HG02588 (cell line): ENCODE measurements around the gene TLK1.
"Not testable (repeated sequence)": the region's sequence is repeated elsewhere in the genome, so short reads cannot be mapped to it uniquely, and the experiment has no call there.

Source experiments
- ATAC-seq: cut with Tn5 transposase; IDR thresholded peaks from one replicate; pipeline ENCODE4 v1.9.1; 2021; ENCODE audit warnings: mild to moderate bottlenecking, moderate library complexity; ENCODE audit not compliant: unreplicated experiment

The TLK1 gene

DNA sequence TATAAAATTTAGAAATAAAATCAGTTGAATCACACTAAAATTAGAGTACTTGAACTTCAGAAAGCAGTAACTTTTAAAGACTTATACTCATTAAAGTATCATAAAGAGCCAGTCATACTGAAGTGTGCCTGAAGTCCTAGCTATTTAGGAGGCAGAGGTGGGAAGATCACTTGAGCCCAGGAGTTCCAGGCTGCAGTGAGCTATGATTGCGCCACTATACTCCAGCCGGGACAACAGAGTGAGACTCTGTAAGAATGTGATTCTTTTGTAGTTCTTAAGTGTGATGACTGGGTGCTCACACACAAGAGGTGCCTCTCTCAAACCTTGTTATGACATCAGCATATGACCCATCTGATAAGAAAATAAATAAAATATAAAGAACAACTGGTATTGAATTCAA, 14.6 kb downstream of the TLK1 start:
- ATAC-seq, result no peak

- no peak for ATAC-seq
Observed at GRCh38 chr2:171143670-171144062, 17.0 kb downstream of the TLK1 start.

DNA sequence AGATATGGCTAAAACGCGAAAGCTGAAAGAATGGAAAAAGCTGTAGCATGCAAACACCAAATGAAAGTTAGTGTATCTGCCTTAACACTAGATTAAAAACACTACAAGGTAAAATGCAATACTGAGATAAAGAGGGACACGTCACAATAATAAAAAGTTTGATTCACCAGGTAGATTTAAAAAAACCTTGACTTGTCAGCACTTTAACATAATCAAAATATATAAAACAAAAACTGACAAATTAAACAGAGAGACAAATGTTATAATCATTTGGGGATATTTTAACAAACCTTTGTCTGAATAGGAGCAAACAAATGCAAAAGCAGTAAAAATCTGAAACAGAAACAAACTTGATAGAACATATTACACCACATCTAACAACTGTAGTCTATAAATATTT, 18.3 kb downstream of the TLK1 start:
- ATAC-seq, result no peak

- no peak for ATAC-seq
Observed at GRCh38 chr2:171141320-171141719, 19.4 kb downstream of the TLK1 start.

GRCh38 chr2:171139860-171140259, 20.8 kb downstream of the TLK1 start:
- ATAC-seq, result no peak

- peak; percentile 87 for ATAC-seq
Observed at GRCh38 chr2:171136024-171136423, 24.7 kb downstream of the TLK1 start.

GRCh38 chr2:171134624-171135230, 26.0 kb downstream of the TLK1 start:
- ATAC-seq, result no peak

- ATAC-seq, result no peak
Observed at GRCh38 chr2:171132086-171132485, 28.6 kb downstream of the TLK1 start.

- ATAC-seq, result no peak
Observed at GRCh38 chr2:171128461-171128860, 32.2 kb downstream of the TLK1 start.

DNA sequence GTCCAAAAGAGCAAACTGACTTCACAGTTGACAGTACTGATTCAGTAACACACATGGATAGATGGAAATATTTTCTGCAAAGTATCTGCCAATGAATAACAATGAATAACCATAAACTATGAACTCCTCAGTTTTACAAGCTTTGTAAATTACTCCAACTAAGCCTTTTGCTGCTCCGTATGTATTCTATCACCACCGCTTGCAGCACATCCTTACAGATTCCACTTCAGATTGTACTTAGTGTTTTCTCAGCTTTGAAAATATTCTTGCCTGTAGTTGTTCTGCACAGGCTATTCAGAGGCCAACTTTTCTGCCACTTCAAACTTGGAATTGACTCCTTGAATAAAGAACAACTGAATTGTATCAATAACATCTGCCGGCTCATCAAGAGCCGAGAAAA, 36.2 kb downstream of the TLK1 start:
- ATAC-seq, result no peak

GRCh38 chr2:171109571-171109970, 51.1 kb downstream of the TLK1 start:
- no peak for ATAC-seq

DNA sequence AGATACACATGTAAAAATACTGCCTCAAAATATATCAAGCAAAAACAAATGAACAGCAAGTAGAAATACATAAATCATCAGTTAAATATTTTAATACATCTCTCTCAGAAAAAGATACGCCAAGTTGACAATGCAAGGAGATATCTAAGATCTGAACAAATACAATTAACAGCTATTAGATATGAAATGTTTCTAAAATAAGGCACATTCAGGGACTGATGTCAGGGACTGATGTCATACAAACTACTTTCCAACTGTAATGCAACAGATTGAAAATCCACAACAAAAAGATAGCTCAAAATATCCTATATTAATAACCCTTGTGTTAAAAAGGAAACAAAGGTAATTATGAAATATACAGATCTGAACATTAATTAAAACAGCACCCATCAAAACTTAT, 51.7 kb downstream of the TLK1 start:
- ATAC-seq, result no peak

GRCh38 chr2:171107803-171108202, 52.9 kb downstream of the TLK1 start:
- no peak for ATAC-seq

GRCh38 chr2:171104379-171104778, 56.3 kb downstream of the TLK1 start:
- no peak for ATAC-seq

DNA sequence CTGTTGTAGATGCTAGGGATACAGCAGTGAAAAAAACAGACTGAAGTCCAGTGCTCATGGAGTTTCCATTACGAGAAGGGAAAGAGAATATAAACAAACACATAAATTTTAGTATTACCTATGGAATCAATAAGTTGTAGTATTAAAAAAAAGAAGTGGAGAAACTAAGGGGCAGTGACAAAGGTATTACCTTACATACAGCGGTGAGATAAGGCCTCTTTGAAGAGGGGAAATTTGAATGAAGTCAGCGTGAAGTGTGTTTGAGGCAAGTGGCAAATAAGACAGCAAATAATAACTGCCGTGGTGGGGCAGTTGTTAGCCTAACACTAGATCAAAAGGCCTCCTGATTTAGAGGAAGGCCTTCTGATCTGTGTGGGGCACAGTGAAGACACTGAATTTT, 57.9 kb downstream of the TLK1 start:
- ATAC-seq, result no peak

GRCh38 chr2:171100370-171100769, 60.3 kb downstream of the TLK1 start:
- ATAC-seq, result no peak

- no peak for ATAC-seq
Observed at GRCh38 chr2:171098607-171099006, 62.1 kb downstream of the TLK1 start.

DNA sequence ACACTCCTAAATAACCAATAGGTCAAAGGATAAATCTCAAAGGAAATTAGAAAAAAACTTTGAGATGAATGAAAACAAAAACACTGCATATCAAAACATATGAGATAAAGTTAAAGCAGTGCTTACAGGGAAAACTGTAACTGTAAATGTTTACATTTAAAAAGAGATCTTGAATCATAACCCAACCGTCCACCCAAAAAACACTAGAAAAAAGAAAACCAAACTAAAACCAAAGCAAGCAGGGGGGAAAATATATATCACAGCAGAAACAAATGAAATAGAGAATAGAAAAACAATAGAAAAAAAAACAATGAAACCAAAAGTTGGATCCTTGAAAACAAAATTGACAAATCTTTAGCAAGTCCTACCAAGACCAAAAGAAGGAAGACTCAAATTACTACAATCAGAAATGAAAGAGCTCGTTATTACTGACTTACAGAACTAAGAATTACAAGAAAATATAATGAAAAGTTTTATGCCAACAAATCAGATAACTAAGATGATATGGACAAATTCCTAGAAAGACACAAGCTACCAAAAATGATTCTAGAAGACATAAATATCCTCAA, 65.6 kb downstream of the TLK1 start:
- no peak for ATAC-seq

GRCh38 chr2:171091517-171091916, 69.2 kb downstream of the TLK1 start:
- ATAC-seq, result not testable (repeated sequence)

DNA sequence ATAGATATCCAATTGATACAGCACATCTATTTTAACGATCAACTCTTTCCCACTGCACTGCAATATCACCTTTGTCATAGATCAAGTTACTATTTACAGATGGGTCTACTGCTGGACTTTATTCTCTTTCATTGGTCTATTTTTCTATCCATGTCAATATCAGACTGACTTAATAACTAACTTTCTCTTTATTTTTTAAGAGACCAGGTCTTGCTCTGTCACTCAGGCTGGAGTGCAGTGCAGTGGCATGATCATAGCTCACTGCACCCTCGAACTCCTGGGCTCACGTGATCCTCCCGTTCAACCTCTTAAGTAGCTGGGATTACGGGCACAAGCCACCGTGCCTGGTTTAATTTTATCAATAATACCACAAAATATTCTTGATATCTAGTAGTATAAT, 71.2 kb downstream of the TLK1 start:
- ATAC-seq, result no peak

DNA sequence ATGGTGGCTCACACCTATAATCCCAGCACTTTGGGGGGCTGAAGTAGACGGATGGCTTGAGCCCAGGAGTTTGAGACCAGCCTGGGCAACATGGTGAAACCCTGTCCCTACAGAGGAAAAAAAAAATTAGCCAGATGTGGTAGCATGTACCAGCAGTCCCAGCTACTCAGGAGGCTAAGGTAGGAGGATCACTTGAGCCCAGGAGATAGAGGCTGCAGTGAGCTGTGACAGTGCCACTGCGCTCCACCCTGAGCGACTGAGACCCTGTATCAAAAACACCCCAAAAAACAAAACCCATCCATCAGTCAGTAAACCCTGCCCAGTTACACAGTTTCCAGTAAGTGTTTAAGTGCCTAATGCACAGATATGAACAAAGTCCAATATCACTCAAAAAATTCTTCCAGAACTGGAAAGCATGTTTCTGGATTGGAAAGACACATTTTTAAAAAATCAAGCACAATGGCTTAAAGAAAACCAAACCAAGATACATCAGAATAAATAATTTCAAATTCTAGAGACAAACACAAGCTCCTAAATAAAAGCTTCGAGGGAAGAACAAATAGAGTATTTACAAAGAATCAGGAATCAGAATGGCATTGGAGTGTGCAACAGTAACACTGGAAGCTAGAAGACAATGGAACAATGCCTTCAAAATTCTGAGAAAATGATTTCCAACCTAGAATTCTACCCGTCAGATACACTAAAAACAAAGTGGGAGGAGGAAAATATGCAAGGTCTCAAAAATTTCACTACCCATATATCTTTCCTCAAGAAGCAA, 72.4 kb downstream of the TLK1 start:
- no peak for ATAC-seq

GRCh38 chr2:171087547-171087946, 73.1 kb downstream of the TLK1 start:
- ATAC-seq, result no peak
